HG02981 (cell line): ENCODE data around the gene WNK2.

Experiments used
- ATAC-seq: cut with Tn5 transposase; IDR thresholded peaks from one replicate; pipeline ENCODE4 v1.9.1; 2021; ENCODE audit warnings: mild to moderate bottlenecking, moderate library complexity; ENCODE audit not compliant: unreplicated experiment

Gene WNK2

DNA sequence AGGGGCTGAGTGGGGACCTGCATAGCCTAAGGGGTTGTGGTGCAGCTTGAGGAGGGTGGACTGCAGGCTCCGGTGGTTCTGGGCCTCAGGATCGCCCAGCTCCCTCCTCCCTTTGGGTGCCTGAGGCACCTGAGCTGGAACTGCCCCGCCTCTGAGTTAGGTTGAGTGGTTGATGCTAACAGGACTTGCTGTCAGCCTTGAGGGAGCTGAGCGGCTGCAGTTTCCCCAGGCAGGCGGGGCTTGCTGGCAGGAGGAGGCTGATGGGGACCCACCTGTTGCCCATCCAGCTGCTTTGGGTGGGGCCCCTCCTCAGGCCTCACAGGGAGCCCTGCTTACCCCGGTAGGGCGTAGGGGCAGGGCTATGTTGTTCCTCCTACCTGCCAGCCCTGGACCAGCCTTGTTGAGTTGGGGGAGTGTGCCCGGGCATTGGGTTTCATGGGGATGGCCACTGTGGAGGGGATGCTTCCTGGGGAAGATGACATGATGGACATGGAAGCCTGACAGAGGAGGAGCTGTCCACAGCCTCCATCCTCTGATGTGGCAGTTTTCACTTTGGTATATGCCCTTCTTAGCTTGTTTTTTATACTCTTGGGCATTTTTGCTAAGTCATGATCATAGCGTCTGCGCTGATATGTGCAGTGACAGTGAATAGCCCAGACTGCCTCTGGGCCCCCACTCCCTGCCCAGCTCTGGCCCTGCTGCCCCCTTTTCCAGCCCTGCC is 14.3 kb downstream of the WNK2 start:
- ATAC-seq = no peak

DNA sequence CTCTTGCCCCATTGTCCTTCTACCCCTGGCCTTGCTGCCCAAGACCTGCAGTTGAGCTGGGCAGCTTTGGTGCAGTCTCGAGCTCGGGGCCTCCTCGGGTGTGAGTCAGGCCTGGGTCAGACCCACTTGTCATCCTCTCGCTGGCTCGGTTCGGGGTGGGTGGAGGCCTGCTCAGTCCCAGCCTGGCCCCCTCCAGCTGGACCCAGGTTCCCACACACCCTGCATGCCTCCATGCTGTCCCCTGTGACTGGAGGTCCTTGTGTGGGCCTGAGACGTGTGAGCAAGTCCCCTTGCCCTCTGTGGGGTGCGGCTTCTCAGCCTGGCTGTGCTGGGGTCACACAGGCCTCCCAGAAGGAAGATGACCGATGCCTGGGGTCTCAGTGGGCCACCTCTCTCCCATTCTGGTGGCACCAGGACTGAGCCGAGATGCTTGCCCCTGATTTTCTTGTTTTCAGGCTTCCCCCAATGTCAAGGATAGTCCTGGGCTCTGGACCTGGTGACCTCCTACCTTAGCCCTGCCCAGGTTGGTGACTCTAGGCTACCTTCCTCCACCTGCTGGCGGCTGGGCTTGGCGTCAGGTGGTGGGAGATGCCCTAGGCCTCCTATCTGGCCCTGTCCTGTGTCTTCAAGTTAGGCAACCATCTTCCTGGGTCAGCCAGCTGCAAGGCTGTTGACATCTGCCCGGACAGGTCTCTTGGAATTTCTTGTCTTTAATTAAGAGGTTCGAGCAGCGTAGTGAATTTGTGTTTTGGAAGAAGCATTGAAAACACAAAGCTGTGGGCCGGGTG is 15.1 kb downstream of the WNK2 start:
- ATAC-seq = no peak

DNA sequence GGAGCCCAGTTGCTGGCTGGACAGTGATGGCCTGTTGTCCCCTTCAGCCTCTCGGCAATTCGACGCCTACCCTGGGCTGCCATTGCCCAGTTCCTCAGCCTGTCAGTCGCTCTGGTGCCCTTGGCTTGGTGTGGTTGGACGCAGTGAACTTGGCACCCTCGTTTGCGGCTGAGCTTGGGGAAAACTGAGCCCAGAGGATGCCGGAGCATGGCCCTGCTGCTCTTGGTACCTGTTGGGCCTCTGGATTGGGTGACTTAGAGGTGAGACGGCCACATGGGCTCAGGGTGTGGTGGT is 16.5 kb downstream of the WNK2 start:
- no peak for ATAC-seq

- no peak for ATAC-seq
Measured at GRCh38 chr9:93200989-93201334, 17.0 kb downstream of the WNK2 start.

DNA sequence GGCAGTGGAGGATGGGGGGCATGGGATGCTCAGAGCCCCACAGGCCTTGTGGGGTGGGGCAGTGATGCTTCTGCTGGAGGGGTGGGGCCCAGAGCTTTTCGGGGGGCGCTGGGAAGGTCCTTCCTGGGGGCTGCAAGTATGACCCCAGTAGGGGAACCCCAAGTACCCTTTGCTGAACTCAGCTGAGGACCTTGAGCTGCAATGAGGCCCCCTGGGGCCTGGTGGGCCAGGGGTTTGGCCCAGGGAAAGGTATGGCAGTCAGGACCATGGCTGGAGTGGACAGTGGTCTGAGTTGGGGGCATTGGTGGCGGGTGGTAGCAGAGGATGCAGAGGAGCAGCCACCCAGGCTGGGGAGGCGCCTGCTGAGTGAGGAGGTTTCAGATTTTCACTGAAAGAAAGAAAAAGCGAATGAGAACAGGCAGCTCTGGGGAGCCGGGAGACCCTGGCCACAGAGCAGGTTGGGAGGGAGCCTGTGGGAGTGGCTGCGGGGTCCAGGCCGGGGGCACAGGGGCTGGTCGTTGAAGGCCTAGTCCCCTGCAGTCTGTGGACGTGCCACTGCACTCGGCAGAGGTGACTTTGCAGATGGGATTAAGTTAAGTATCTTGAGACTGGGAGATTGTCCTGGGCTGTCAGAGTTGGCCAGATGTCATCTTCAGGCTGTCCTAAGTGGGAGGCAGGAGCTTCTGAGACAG is 19.2 kb downstream of the WNK2 start:
- ATAC-seq = no peak

DNA sequence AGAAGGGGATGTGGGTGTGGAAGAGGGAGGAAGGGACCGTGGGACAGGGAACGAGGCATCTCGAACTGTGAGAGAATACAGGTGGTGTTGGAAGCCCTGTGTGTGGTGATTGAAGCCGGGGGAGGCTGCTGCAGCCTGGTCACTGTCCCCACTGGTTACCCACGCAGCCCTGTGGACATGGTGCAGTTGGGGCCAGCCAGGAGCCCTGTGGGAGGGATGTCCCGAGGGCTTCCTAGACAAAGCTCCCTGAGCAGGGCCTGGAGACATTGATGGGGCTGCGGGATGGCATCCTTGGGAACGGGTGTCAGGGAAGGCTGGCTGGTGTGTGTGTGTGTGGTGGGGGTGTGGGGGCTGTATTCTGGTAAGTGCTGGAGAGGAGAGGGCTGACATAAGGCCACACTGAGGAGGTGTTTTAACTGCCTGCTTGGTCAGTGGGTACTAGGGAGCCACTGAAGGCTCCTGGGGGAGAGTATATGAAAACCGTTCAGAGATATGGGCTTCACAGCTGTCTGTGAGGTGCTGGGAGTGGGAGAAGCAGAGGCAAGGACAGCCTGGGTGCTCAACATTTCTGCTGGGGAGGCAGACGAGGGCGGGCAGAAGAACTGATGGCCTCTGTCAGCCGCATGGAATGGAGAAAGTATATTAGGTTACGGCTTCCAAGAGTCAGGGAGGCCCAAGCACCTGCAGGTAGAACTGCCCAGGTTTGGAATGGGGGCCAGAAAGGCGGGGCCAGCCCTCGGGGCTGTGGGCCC is 20.0 kb downstream of the WNK2 start:
- ATAC-seq = no peak

DNA sequence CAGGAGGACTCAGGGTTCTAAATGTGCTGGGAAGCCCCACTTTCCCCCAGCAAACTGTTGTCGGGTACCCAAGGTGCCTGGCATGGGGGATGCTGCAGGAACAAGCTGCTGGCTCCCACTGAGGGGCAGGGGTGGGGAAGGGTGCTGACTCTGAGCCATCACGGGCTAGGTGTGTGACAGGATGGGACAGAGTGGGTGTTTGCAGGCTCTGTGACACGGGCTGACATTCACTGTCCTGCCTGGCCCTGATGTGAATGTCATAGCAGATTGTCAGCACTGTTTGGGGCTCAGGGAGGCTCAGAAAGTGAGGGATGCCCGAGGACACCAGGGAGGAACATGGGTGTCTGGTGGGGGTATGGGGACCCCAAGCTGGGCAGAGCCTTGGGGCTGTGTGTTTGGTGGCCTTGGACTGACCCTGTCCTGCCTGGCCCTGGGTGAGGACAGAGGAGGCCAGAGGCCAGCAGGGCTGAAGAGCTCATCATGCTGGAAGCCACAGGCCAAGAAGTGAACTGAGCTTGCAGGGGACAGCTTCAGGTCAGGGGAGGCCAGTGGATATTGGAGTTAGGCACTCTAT is 20.6 kb downstream of the WNK2 start:
- no peak for ATAC-seq

DNA sequence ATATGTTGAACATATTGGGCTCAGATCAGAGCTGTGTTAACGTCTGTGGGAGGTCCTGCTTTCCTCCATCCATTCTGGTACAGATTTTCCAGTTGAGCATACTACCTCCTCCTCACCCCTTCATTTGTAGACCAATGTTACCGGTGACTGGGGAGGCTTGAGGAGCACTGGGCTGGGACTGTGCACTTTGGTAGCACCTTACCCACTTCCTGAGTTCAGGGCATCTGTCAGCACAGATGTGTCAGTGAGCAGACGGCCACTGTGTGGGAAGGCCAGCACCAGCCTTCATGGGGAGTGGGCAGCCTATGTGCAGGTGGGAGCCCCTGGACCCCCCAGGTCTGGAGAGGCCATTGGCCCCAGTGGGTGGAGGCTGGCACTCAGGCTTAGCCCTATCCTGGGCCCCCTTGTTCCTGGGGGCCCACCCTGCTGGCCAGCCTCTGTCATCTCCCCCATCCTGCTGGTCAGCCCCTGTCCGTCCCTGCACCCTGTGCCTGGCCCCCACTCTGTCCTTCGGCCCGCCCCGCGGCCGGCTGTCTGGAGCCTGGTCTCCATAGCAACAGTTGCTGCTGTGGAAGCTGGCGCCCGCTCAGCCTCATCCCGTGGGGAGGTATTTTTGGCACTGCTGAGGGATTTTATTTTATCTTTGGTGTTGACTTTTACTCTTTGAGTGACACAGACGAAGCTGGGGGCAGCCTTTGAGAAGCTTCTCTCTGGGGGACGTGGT is 21.3 kb downstream of the WNK2 start:
- ATAC-seq = no peak

- no peak for ATAC-seq
Measured at GRCh38 chr9:93205896-93206575, 22.1 kb downstream of the WNK2 start.

- no peak for ATAC-seq
Measured at GRCh38 chr9:93206576-93207155, 22.7 kb downstream of the WNK2 start.

DNA sequence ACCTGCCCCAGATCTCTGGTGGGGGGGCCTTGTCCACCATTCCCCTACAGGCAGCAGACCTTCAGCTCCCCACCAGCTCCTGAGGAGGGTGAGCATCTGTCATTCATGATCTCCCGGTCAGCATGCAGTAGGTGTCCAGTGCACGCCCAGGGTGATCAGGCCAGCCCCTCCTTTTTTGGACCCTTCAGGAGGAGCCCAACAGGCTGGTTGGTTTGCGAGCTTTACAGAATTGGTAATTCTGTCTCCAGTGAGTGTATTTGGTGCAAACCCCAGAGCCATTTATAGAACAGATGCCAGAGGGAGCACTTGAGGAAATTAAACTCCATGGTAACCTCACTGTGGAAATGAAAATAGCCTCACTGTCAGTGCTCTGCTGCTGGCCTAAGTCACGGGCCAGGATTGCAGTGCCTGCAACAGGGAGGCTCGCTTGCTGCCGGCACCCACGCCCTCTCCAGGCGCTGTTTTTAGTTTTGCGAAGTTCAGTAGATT is 23.4 kb downstream of the WNK2 start:
- no peak for ATAC-seq

GRCh38 chr9:93207860-93208734 is 24.2 kb downstream of the WNK2 start:
- no peak for ATAC-seq

GRCh38 chr9:93209097-93209496 is 25.2 kb downstream of the WNK2 start:
- no peak for ATAC-seq

DNA sequence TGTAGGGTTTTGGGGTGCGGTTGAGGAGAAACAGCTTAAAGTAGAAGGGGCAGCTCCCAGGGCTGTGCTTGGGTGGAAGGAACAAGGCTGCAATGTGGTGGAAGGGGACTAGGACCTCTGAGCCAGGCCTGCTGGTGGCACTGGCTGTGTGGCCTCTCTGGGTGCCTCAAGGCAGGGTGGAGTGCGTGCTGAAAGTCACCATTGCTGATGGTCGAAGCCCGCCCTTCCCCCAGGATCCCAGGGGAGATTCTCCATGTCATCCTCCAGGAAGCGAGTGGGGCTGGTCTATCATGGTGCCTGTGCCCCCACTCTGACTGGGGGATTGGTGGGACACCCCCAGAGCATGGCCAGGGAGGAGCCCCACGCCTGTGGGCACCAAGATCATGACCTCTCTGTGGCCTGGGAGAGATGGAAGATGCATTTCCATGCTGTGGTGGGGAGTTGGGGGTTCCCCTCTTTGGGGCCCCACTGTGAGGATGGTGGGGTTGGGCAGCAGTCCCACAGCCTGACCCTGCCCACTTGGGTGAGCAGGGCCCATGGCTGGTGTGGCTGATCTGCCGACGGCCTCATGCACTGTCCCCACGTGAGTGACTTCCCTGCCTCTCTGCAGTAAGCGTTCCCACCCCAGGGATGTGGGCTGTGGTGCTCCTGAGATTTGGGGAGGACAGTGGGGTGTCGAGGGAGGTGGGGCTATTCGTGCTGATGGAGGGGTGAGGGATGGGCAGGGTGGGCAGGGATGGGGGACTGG is 25.8 kb downstream of the WNK2 start:
- ATAC-seq = no peak

GRCh38 chr9:93210324-93210973 is 26.5 kb downstream of the WNK2 start:
- no peak for ATAC-seq

GRCh38 chr9:93210974-93211653 is 27.2 kb downstream of the WNK2 start:
- no peak for ATAC-seq

DNA sequence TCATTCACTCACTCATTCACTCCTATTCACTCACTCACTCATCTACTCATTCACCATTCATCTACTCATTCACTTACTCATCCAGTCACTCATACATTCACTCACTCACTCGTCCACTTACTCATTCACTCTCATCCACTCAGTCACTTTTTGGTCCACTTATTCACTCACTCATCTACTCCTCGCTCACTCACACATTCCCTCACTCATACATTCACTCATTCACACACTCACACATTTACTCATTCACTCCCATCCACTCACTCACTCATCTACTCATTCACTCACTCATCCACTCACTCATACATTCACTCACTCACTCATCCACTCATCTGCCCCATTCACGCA is 27.7 kb downstream of the WNK2 start:
- no peak for ATAC-seq
